Retinal pigment epithelial cell (primary cell): Measurements from ENCODE around the gene FHOD3.

Experiments used
- DNase-seq: peaks from one replicate; pipeline ENCODE4 v3.0.0-alpha.2; 2010; ENCODE audit warnings: low read depth
- H3K4me3 ChIP-seq: 2 replicates; pipeline ENCODE4 v1.5.1; 2011; ENCODE audit warnings: mild to moderate bottlenecking, low read length, control low read depth, moderate library complexity
- TF ChIP-seq, protein P1 (sequence below): conservative IDR thresholded peaks from 2 replicates; pipeline ENCODE4 v1.5.1; 2011; ENCODE audit warnings: low read depth, low read length, control low read depth, inconsistent platforms

Gene FHOD3

GRCh38 chr18:36623681-36624190, 326.2 kb downstream of the FHOD3 start:
- no peak overlapping the region for H3K4me3 ChIP-seq
- TF ChIP-seq, protein P1, sequence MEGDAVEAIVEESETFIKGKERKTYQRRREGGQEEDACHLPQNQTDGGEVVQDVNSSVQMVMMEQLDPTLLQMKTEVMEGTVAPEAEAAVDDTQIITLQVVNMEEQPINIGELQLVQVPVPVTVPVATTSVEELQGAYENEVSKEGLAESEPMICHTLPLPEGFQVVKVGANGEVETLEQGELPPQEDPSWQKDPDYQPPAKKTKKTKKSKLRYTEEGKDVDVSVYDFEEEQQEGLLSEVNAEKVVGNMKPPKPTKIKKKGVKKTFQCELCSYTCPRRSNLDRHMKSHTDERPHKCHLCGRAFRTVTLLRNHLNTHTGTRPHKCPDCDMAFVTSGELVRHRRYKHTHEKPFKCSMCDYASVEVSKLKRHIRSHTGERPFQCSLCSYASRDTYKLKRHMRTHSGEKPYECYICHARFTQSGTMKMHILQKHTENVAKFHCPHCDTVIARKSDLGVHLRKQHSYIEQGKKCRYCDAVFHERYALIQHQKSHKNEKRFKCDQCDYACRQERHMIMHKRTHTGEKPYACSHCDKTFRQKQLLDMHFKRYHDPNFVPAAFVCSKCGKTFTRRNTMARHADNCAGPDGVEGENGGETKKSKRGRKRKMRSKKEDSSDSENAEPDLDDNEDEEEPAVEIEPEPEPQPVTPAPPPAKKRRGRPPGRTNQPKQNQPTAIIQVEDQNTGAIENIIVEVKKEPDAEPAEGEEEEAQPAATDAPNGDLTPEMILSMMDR: no peak
- no peak for DNase-seq

DNA sequence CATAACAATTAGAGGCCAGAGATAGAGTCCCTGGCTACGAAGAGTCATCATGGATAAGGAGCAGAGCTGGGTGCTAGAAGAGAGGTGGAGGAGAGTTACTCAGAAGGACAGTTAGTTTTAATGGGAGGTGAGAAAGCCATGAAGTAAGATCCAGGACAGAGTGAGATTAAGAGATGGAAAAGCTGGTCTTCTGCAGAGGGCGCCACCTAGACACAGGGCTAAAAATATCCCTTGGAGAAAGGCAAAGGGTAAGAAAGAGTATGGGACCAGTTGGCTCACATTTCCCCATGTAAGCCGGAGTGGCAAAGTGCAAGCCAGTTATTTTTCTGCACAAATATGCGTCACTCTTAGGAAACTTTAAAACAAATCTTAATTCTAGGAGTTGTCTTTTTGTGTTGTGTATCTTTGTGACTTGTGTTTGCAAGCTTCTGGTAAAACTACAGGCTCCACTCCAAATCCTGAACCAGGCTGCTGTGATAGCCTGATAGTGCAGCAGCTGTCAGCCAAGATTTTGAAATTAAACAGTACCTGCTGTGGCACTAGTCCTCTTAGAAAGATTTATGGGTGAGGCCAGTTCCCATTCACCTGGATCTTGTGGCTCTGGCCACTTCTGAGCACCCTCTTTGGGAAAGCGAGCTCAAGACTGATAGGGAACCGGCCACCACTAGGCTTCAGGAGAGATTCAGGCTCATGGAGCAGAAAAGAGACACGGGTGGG, 327.1 kb downstream of the FHOD3 start:
- TF ChIP-seq, protein P1: peak; percentile 10
- H3K4me3 ChIP-seq: no peak overlapping the region
- DNase-seq: no peak

DNA sequence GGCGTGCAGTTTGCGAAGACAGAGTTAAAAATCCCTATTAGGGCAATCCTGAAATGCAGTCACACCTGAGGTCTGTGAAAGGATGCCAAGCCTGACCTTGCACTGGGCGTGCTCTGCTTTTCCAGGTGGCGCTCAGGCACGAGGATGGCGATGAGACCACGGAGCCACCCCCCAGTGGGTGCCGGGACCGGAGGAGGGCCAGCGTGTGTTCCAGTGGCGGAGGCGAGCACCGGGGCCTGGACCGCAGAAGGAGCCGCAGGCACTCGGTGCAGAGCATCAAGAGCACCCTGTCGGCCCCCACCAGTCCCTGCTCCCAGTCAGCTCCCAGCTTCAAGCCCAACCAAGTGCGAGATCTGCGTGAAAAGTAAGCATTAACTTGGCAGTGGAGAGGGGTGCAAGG, 327.9 kb downstream of the FHOD3 start:
- no peak overlapping the region for H3K4me3 ChIP-seq
- DNase-seq: no peak
- TF ChIP-seq, protein P1: no peak

- DNase-seq: no peak
- TF ChIP-seq, protein P1: no peak
- no peak overlapping the region for H3K4me3 ChIP-seq
Observed at GRCh38 chr18:36627637-36628036, 330.1 kb downstream of the FHOD3 start.

DNA sequence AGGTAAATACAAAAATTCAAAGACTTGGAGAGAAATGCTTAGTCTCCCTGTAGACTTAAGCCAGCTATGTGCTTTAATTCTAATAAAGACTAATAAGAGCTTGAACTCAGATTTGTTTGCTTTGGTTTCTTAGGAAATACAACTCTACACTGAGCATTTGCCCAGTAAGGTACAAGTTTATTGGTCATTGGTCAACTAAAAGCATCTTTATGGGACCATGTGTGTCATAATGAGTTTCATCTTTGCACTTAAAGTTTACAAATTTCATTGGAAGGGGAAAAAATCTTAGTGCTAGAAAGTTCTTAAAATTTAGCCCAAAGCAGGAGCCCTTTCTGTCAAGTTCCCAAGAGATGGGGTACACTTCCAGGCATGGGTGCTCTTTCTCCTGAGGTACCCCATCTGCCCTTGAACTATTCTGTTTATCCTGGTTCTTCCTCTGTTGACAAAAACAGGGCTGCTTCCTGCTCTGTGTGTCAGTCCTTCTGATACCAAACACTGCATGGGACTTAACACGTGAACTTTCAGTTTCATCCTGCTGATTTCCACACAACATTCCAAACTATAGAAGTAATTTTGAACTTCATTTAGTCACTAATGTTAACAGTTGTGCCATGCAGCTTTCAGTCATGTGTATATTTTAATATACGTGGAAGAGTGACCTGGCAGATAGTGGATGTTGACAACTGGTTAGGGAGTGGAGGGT, 331.1 kb downstream of the FHOD3 start:
- TF ChIP-seq, protein P1: no peak
- DNase-seq: no peak
- no peak overlapping the region for H3K4me3 ChIP-seq

GRCh38 chr18:36629138-36629530, 331.6 kb downstream of the FHOD3 start:
- no peak overlapping the region for H3K4me3 ChIP-seq
- TF ChIP-seq, protein P1: no peak
- DNase-seq: no peak
